GM10266 (cell line): Measurements from ENCODE around the gene PSMD14.

Experiments
- DNase-seq: peaks from one replicate; pipeline ENCODE4 v3.0.0; 2012; ENCODE audit errors: extremely low spot score
- TF ChIP-seq, protein P1 (sequence below): IDR thresholded peaks from 2 replicates; pipeline ENCODE4 v1.5.1; 2012; ENCODE audit warnings: mild to moderate bottlenecking, low read depth; ENCODE audit not compliant: control insufficient read depth, insufficient read depth; ENCODE audit errors: missing control alignments

Gene PSMD14

DNA sequence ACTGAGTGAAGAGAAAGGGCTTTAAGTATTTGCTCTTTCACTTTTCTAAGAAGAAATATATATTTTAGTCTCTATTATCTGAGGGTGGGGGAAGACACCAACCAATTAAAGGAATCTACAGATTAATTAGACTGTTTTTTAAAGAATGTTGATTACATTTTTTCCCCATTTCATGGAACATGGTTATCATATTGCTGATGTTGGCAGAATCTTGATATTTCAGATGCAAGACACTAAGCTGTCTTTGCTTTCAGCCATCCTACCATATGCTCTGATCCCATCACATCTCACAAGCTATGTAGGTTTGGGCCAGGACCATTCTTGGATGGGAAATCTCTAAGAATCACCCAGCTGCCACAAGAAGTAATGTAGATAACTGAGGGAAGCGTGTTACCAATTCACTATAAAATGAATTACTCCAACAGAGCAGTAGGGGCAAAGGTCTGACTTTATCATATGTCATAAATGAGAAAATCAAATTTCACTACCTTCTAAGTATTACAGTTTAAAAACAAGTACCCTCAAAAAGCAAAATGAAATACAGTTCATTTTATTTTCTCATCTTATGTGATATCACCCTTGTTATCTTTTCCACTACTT is 101.2 kb downstream of the PSMD14 start:
- TF ChIP-seq, protein P1, sequence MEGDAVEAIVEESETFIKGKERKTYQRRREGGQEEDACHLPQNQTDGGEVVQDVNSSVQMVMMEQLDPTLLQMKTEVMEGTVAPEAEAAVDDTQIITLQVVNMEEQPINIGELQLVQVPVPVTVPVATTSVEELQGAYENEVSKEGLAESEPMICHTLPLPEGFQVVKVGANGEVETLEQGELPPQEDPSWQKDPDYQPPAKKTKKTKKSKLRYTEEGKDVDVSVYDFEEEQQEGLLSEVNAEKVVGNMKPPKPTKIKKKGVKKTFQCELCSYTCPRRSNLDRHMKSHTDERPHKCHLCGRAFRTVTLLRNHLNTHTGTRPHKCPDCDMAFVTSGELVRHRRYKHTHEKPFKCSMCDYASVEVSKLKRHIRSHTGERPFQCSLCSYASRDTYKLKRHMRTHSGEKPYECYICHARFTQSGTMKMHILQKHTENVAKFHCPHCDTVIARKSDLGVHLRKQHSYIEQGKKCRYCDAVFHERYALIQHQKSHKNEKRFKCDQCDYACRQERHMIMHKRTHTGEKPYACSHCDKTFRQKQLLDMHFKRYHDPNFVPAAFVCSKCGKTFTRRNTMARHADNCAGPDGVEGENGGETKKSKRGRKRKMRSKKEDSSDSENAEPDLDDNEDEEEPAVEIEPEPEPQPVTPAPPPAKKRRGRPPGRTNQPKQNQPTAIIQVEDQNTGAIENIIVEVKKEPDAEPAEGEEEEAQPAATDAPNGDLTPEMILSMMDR = no peak
- DNase-seq = no peak

DNA sequence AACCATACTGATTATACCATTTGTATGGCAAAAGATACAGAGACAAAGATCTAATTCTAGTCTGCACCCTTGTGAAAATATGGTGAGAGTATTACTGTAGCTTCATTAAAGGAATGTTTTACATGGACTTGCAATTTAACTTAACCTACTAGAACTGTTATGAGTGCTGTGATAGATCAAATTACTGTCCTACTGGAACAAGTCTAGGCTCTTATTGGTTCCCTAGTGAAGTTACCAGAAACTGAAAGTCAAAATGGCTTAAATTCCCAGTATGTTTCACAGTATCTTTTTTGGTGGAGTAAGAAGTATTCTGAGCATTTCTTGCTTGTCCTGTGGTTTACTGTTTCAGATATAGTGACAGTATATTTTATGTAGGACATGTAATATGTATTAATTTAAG is 104.1 kb downstream of the PSMD14 start:
- TF ChIP-seq, protein P1 = no peak
- no peak for DNase-seq

DNA sequence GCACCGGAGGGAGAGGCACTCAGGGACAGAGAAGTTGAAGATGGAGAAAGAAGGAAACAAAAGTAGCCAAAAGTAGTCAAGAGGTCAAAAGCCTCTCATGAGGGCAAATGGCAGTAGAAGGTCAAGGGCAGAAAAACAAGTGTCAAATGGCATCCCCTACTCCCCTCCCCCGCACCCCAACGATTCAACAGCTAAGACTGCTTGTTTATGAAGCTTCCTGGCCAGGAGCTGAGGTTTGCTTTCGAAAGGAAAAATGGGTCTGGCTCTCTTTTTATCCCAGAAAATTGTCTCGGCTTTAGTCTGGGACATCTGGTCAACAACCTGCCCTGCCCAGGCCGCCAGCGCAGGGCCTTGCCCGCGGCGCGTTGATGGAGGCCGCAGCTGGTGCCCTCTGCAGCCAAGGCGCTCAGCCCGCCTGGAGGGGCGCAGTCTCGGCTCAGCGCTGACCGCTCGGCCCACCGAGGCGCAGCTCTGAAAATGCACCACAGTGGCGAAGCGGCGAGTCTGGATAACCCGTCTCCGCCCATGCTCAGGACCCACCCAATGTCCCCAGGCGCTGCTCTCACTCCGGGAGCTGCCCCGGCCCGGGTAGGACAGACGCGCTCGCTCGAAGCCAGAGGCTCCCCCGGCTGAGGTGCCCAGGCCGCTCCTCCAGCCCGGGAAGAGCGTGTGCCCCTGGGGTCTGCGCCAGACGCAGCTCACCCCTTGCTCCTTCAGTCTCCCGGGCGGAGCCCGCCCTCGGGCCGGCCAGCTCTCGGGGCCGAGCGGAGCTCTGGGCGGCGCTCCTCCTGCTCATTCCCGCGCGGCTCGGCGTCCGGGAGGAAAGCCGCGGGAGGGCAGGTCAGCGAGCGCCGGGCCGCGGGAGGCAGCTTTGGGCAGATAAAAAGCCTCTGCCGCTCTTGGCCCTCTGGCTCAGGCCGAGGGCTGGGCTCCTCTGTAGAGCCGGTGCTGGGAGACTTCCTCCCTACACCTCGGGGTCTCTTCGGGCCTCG is 106.1 kb downstream of the PSMD14 start:
- TF ChIP-seq, protein P1 = peak; percentile 43
- peak; percentile 50 for DNase-seq

DNA sequence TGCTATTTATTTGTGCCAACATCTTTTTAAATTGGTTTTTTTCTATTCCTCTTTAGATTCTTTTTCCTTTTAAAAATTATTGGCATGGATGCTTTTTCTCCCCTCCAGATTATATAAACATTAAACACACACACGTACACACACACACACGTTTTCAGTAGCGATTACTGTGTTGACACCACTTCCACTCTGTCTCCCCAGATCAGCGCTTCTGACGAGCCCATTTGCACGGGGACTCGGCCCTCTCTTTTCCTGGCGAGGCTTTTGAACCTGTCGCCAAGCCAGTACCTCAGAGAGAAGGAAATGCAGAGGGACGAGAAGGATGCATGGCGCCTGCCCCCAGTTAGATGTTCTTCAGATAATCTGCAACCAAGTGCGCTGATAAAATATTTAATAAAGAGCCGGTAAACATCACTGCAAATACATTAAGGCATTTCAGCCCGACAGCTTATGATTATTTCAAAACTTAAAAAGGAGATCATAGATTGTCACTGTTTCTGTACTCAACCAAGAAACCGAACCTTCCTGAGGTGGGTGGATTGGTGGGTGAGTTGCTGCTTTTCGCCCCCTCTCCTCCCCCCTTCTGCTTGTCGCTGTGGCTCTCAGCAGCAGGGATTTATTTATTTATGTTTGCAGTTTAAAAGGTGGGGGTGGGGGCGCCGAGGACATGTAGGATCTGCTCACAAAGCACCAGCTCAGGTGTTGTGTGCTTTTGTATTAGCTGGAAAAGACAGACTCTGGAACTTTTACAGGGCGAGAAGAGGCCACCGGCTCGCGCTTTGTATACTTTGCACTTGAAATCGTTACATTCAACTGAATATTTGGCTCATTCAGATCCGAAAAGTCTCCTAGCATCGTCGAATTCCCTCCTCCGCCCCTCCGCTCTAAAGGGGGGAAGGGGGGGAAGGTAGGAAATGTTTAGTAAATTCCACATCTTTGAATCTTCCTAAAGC is 107.1 kb downstream of the PSMD14 start:
- DNase-seq = peak; percentile 42
- TF ChIP-seq, protein P1 = no peak

DNA sequence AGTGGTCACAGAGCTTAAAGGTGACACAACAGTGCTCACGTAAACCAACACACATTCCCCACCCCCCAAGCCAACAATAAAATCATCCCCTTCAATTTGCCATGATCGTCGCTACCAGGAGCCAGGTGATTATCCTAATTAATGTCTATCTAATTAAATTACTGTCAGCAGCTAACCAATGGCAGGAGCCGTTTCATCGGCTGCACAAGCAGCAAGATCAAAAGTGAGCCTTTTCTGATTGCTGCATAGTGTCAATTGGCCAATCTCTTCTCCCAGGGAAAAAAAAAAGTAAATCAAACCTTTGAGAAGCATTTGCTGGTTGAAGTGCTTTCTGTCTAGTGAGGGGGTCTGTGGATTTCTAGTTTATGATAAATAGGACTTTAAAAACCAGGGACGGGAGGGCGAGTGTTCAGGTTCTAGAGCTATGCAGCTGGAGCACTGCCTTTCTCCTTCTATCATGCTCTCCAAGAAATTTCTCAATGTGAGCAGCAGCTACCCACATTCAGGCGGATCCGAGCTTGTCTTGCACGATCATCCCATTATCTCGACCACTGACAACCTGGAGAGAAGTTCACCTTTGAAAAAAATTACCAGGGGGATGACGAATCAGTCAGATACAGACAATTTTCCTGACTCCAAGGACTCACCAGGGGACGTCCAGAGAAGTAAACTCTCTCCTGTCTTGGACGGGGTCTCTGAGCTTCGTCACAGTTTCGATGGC is 107.9 kb downstream of the PSMD14 start, which contains the start of gene TBR1:
TBR1 (plus strand) TSS at position 311 of the 721 bp plus-strand sequence; CDS start at position 425, 114 bp downstream.
- DNase-seq = peak; percentile 56
- TF ChIP-seq, protein P1 = no peak

DNA sequence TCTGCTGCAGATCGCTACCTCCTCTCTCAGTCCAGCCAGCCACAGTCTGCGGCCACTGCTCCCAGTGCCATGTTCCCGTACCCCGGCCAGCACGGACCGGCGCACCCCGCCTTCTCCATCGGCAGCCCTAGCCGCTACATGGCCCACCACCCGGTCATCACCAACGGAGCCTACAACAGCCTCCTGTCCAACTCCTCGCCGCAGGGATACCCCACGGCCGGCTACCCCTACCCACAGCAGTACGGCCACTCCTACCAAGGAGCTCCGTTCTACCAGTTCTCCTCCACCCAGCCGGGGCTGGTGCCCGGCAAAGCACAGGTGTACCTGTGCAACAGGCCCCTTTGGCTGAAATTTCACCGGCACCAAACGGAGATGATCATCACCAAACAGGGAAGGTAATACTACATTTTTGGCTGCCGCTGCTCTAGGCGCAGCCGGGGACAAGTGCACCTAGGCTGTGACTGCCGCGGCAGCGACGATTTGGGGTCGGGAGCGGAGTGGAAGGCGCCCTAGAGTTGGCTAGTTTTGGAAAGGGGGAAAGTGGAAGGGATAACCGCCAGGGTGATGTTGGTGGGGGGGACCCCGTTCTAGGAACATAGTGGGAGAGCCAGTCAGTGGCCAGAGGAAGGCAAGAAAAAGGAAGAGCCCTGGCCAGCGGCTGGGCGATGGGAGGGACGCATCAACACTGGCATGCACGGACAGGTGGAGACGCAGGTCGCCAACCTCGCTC is 108.6 kb downstream of the PSMD14 start:
- TF ChIP-seq, protein P1 = no peak
- no peak for DNase-seq
